Heart right ventricle (tissue), 16 donors: ENCODE results near the gene CYP26A1. TPM values are rescaled to one million over a fixed set of nuclear protein-coding genes. Genes with fewer than 3 reads are reported as not detected.

Source experiments
- ATAC-seq, 8 donors: fragments of 200-7000 bp; cut with Tn5 transposase; one replicate each; pipeline ENCODE4 v1.9.1; 2020; ENCODE audit warnings: mild to moderate bottlenecking in 8 of 8, moderate library complexity in 8 of 8, moderate number of reproducible peaks in 1 of 8
- DNase-seq, 2 donors: peaks; one replicate each; pipeline ENCODE4 v3.0.0-alpha.2; 2020
- H3K27ac ChIP-seq, 10 donors: fragments of 200-600 bp; sonication (generic) in 2 of 10; one replicate each; pipeline versions ENCODE4 v1.5.0 to v1.8.0; 2020 to 2022; ENCODE audit warnings: mild to moderate bottlenecking in 3 of 10
- H3K27me3 ChIP-seq, 7 donors: fragments of 200-600 bp; one replicate each; pipeline ENCODE4 v1.8.0; 2021 to 2022; ENCODE audit warnings: mild to moderate bottlenecking in 2 of 7
- H3K36me3 ChIP-seq, 9 donors: fragments of 200-600 bp; sonication (generic) in 1 of 9; one replicate each; pipeline versions ENCODE4 v1.5.0 to v1.8.0; 2020 to 2022; ENCODE audit warnings: mild to moderate bottlenecking in 2 of 9
- H3K4me1 ChIP-seq, 9 donors: fragments of 200-600 bp; sonication (generic) in 1 of 9; one replicate each; pipeline versions ENCODE4 v1.5.0 to v1.8.0; 2020 to 2022; ENCODE audit warnings: mild to moderate bottlenecking in 4 of 9
- H3K4me3 ChIP-seq, 10 donors: fragments of 200-600 bp; sonication (generic) in 2 of 10; one replicate each; pipeline versions ENCODE4 v1.5.0 to v1.8.0; 2020 to 2022; ENCODE audit warnings: mild to moderate bottlenecking in 7 of 10, moderate library complexity in 2 of 10
- H3K9me3 ChIP-seq, 11 donors: fragments of 200-600 bp in 10 of 11; sonication (generic) in 2 of 11; one replicate each; pipeline versions ENCODE4 v1.5.0 to v1.8.0; 2013 to 2022; ENCODE audit warnings: mild to moderate bottlenecking in 2 of 11, control low read depth in 1 of 11, moderate library complexity in 1 of 11
- WGBS, 2 donors: extraction: QIAGEN DNeasy Blood & Tissue Kit; methylation state at CpG; one replicate each; pipeline ENCODE4 v1.1.7; 2013; ENCODE audit warnings: inconsistent platforms in 1 of 2; 5-methylcytosine and 5-hydroxymethylcytosine counted together
- intact Hi-C, 10 donors: fragments of 100-400 bp; cut with DNase I; formaldehyde crosslinking; loops; one replicate each; pipeline versions ENCODE4 v1.11.1 to v1.14.2; 2022
- polyA plus RNA-seq, 2 donors: library from polyadenylated mRNA; stranded (reverse); fragments of 200-250 nt; gene quantifications; one replicate each; pipeline ENCODE4 v1.2.3, GENCODE V29; 2013
- total RNA-seq, 10 donors: library from RNA; stranded (reverse); fragmentation: NEBNext Ultra II Directional in 3 of 10; extraction: Animal tissue kit (Norgen Biotek cat#: 25700) in 3 of 10; gene quantifications; one replicate each; pipeline versions ENCODE4 v1.2.1 to v1.2.4, GENCODE V29; 2021 to 2023
- TF ChIP-seq, protein P1 (sequence below), 9 donors: fragments of 200-600 bp; sonication (generic) in 2 of 9; IDR thresholded peaks; one replicate each; pipeline versions ENCODE4 v1.5.0 to v1.8.0; 2021 to 2022; ENCODE audit warnings: antibody characterized with exemption in 9 of 9, mild to moderate bottlenecking in 5 of 9, moderate library complexity in 1 of 9
- donor health status: Arrhythmogenic right ventricular cardiomyopathy.
- donor health status: ischemic (EF 13 %, LVEDD 7.1; RV severe dilation, severe dysfunction).
- donor health status: healthy with polysubstance abuse.
- donor health status: DM: no; HTN: yes; CAD: no.
- donor health status: DM: no; HTN: no; CAD: no.
- donor health status: ischemic (EF 25% LVEDD 6.9; RV normal size, moderate dysfunction).
- donor health status: ischemic (EF 25% LVEDD 5.7; RV mildly dilated, moderate dysfunction).
- donor health status: healthy.
- donor health status: DM: yes; HTN: yes; CAD: no.
- donor health status: Ischemic cardiomyopathy.
- donor health status: ischemic (EF 35%, LVEDD 5.7; RV mildly dilated, moderate dysfunction).
- donor health status: nonischemic (EF 11% LVEDD 7.7; RV severe dilation, severe dysfunction).
- donor health status: DM: yes; HTN: yes; CAD: no.
- donor health status: PGD.
- donor health status: ischemic (EF 29% LVEDD 5.4; RV normal size, mild dysfunction).
- donor health status: nonischemic (EF 23%, LVEDD 6.1; RV moderate dilation, normal function).

CYP26A1 gene
- total and polyA plus RNA-seq, 12 donors: not detected

DNA sequence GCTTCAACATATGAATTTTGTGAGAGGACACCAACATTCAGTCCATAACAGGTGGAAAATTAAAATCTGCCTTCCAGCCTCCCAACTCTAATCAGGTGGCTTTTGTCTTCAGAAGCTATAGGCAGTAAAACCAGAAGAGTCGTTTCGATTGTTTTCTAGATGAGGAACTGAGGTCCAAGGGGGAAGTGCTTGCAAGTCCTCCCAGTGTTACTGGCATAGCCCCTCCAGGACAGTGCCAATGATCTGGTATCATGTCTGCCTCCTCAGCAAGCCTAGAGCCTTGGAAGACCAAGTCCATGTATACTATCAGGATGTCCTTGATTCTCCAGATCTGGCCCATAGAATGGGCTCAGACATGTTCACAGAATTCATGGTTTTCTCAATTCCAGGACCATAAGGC is 16.9 kb downstream of the CYP26A1 start:
- TF ChIP-seq, protein P1, sequence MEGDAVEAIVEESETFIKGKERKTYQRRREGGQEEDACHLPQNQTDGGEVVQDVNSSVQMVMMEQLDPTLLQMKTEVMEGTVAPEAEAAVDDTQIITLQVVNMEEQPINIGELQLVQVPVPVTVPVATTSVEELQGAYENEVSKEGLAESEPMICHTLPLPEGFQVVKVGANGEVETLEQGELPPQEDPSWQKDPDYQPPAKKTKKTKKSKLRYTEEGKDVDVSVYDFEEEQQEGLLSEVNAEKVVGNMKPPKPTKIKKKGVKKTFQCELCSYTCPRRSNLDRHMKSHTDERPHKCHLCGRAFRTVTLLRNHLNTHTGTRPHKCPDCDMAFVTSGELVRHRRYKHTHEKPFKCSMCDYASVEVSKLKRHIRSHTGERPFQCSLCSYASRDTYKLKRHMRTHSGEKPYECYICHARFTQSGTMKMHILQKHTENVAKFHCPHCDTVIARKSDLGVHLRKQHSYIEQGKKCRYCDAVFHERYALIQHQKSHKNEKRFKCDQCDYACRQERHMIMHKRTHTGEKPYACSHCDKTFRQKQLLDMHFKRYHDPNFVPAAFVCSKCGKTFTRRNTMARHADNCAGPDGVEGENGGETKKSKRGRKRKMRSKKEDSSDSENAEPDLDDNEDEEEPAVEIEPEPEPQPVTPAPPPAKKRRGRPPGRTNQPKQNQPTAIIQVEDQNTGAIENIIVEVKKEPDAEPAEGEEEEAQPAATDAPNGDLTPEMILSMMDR (IDR thresholded peaks at IDR 0.05): no peak
- no peak overlapping the region for H3K27ac ChIP-seq
- DNase-seq: no peak
- peaks cover 0 to 16% (median 3%) of the 10 kb centered on the region in 7 donors for H3K27me3 ChIP-seq
- intact Hi-C loops: no loop called here
- no peaks in the 10 kb centered on the region for H3K36me3 ChIP-seq
- ATAC-seq: no peak
- 81 to 84% methylated on average over 2 of the region's 2 CpGs for WGBS, 2 donors
- H3K4me1 ChIP-seq: no peaks in the 10 kb centered on the region
- no peaks in the 10 kb centered on the region for H3K9me3 ChIP-seq
- H3K4me3 ChIP-seq: no peak overlapping the region

DNA sequence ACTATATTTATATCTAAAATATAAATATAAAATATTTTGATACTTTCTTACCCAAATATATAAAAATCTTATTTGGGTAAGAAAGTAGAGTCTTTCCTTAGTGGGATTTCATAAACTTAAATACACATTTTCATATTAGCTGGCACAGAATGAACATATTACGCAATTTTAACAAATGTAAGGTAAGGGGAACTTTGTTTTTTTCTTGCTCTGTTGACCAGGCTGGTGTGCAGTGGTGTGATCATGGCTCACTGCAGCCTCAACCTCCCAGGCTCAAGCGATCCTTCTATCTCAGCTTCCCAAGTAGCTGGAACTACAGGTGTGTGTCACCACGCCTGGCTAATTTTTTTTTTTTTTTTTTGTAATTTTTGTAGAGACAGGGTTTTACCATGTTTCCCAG is 18.3 kb downstream of the CYP26A1 start:
- H3K36me3 ChIP-seq: no peaks in the 10 kb centered on the region
- H3K4me1 ChIP-seq: no peaks in the 10 kb centered on the region
- ATAC-seq (no peak), DNase-seq (no peak)
- H3K27ac ChIP-seq: no peak overlapping the region
- intact Hi-C loops: no loop called here
- TF ChIP-seq, protein P1 (IDR thresholded peaks at IDR 0.05): no peak
- H3K9me3 ChIP-seq: no peaks in the 10 kb centered on the region
- H3K27me3 ChIP-seq: peaks cover 0 to 15% (median 3%) of the 10 kb centered on the region in 7 donors
- no peak overlapping the region for H3K4me3 ChIP-seq
- WGBS, 2 donors: 96 to 98% methylated on average over 3 of the region's 3 CpGs

DNA sequence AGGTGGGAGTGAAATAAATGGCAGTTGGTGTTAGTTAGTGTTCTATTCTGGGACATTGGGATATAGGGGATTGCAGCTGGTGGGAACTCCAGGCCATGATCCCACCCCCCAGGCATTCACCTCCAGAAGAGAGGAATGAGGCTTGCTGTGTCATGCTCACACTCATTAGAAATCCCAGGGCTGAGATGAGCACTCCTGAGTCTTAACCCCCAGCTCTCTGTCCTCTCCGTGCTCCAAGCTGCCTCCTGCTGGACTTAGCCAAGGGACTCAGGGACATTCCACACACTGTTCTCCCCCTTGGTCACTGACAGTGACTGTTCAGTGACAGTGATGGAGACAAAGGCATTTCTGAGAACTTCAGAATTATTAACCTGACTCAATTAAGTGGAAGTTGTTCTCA is 21.5 kb downstream of the CYP26A1 start:
- no peak overlapping the region for H3K27ac ChIP-seq
- WGBS, 2 donors: 46 to 58% methylated on average over 1 of the region's 1 CpG
- no peaks in the 10 kb centered on the region for H3K4me1 ChIP-seq
- DNase-seq (no peak), ATAC-seq (no peak)
- no peaks in the 10 kb centered on the region for H3K36me3 ChIP-seq
- intact Hi-C loops: no loop called here
- H3K27me3 ChIP-seq: peaks cover 0 to 5% (median 0%) of the 10 kb centered on the region in 7 donors
- no peaks in the 10 kb centered on the region for H3K9me3 ChIP-seq
- no peak overlapping the region for H3K4me3 ChIP-seq
- TF ChIP-seq, protein P1 (IDR thresholded peaks at IDR 0.05): no peak

DNA sequence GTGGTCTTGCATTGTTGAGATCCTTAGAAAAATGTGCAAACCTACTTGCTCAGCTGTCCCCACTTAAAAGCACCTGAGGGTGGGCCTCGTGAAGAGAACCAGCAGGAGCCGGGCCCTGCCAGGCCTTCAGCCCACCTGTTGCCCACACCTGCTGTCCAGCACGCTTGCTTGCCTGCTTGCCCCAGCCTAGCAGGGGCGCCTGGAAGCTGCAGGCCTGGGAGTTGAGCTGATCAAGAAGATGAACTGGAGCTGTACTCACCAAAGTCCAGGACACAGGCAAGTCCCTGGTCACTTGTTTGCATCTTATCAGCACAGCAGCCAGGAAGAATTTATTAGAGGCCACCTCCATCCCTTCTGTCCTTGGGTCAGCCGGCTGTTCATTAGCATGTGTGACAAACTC is 23.2 kb downstream of the CYP26A1 start:
- H3K4me3 ChIP-seq: no peak overlapping the region
- intact Hi-C loops: no loop called here

More for the DNA sequence above, 23.2 kb downstream of the CYP26A1 start:
- no peaks in the 10 kb centered on the region for H3K36me3 ChIP-seq
- ATAC-seq (no peak), DNase-seq (no peak)
- H3K4me1 ChIP-seq: no peaks in the 10 kb centered on the region
- 60 to 70% methylated on average over 5 of the region's 5 CpGs for WGBS, 2 donors
- TF ChIP-seq, protein P1 (IDR thresholded peaks at IDR 0.05): no peak
- no peak overlapping the region for H3K27ac ChIP-seq
- H3K9me3 ChIP-seq: no peaks in the 10 kb centered on the region
- H3K27me3 ChIP-seq: peaks cover 0 to 3% (median 0%) of the 10 kb centered on the region in 7 donors
